Muscle of leg (tissue), 11 donors: ENCODE measurements around the gene CHST15. TPM values are rescaled to one million over a fixed set of nuclear protein-coding genes. Genes with fewer than 3 reads are reported as not detected.

Experiments used
- DNase-seq: peaks from one replicate; pipeline ENCODE4 v3.0.0; 2013
- H3K27ac ChIP-seq: one replicate; pipeline ENCODE4 v1.5.1; 2013; ENCODE audit warnings: mild to moderate bottlenecking, low read length, control low read depth
- H3K27me3 ChIP-seq: one replicate; pipeline ENCODE4 v1.6.1; 2013; ENCODE audit warnings: low read length; ENCODE audit not compliant: control insufficient read depth, insufficient read depth
- H3K36me3 ChIP-seq: one replicate; pipeline ENCODE4 v1.6.1; 2013; ENCODE audit warnings: low read length; ENCODE audit not compliant: control insufficient read depth, insufficient read depth
- H3K4me1 ChIP-seq: one replicate; pipeline ENCODE4 v1.6.1; 2013; ENCODE audit warnings: low read length; ENCODE audit not compliant: control insufficient read depth, insufficient read depth
- H3K4me3 ChIP-seq: one replicate; pipeline ENCODE4 v1.5.1; 2013; ENCODE audit warnings: low read length, control low read depth
- H3K9me3 ChIP-seq: replicated peaks from 2 replicates; pipeline ENCODE4 v1.6.1; 2013; ENCODE audit warnings: low read depth, low read length; ENCODE audit not compliant: control insufficient read depth
- WGBS: methylation state at CpG from one replicate; pipeline ENCODE4 v1.1.5; 2013; ENCODE audit warnings: missing lambda C conversion rate; ENCODE audit not compliant: insufficient coverage; 5-methylcytosine and 5-hydroxymethylcytosine counted together
- polyA plus RNA-seq, 8 donors: library from polyadenylated mRNA; unstranded; fragments of 120-200 nt; gene quantifications; one replicate each; pipeline versions ENCODE4 v1.2.1 to v1.2.3, GENCODE V29; 2013; ENCODE audit warnings: inconsistent platforms in 1 of 8, low replicate concordance in 1 of 8; ENCODE audit not compliant: insufficient read length in 8 of 8, insufficient read depth in 1 of 8
- total RNA-seq: library from RNA; stranded (reverse); fragments of 120-200 nt; gene quantifications from one replicate; pipeline ENCODE4 v1.2.4, GENCODE V29; 2013

The CHST15 gene
- total and polyA plus RNA-seq, 9 donors = 10.6 to 19.7 (median 16.3) TPM

DNA sequence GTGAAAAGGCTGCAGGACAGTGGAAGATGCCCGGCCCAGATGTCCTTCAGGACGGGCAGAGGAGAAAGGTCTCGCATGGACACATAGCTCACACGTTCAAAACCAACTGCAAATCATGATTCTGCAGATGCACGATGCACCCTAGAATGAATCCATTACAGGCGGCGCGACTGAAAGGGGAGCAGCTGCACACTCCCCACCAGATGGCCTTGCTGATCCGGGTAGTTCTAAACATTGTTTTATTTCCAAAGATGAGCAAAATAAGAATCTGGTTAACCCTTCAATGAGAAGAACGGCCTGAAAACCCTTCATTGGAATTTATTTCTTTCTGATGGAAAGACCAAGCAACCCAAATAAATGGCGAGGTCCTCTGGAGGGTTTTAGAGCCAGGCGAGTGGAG is 33.8 kb downstream of the CHST15 start:
- peak; percentile 70 for DNase-seq
- 33% methylated on average over 6 of the region's 12 CpGs for WGBS
- Histone ChIP-seq H3K4me1 (peaks cover 31% of the 10 kb centered on the region), H3K27me3 (peaks cover 3% of the 10 kb centered on the region), H3K27ac (no peak overlapping the region), H3K9me3 (no peaks in the 10 kb centered on the region), H3K4me3 (no peak overlapping the region), H3K36me3 (no peaks in the 10 kb centered on the region)

DNA sequence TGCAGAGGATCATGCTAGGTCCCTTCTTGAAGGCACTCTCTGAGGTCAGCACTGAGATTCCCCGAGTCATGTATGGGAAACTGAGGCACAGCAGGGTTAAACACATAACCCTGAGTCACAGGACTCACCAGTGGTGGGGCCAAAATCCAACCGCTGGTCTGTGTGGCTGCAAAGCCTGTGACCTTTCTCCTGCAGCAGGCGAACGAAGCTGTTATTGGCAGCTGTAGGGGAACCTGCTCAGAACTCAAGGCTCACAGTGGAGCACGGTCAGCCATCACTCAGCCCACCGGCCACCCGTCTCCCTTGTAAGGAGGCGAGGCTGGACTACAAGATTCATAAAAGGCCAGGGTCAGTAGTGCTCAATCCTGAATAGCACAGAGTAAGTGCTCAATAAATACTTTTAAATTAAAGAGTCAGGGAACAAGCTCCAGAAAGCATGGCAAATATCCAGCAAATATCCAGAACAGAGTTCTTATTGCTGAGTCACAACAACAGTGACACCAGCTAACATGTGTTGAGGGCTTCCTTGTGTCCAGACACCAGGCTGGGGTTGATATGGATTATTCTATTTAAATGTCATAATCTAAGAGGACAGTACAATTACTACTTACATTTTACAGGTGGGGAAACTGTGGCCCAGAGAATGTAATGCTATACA is 34.9 kb downstream of the CHST15 start:
- H3K27ac ChIP-seq = no peak overlapping the region
- no peaks in the 10 kb centered on the region for H3K36me3 ChIP-seq
- WGBS = 80% methylated on average over 7 of the region's 8 CpGs
- H3K4me3 ChIP-seq = no peak overlapping the region
- no peak for DNase-seq
- H3K27me3 ChIP-seq = peaks cover 3% of the 10 kb centered on the region
- H3K9me3 ChIP-seq = no peaks in the 10 kb centered on the region
- peaks cover 31% of the 10 kb centered on the region for H3K4me1 ChIP-seq

- no peak for DNase-seq
- H3K4me1 ChIP-seq = peaks cover 31% of the 10 kb centered on the region
- 37% methylated on average over 5 of the region's 6 CpGs for WGBS
- H3K9me3 ChIP-seq = no peaks in the 10 kb centered on the region
- H3K4me3 ChIP-seq = no peak overlapping the region
- peaks cover 3% of the 10 kb centered on the region for H3K27me3 ChIP-seq
- H3K36me3 ChIP-seq = no peaks in the 10 kb centered on the region
- no peak overlapping the region for H3K27ac ChIP-seq
Observed at GRCh38 chr10:124057601-124058000, 35.8 kb downstream of the CHST15 start.

DNA sequence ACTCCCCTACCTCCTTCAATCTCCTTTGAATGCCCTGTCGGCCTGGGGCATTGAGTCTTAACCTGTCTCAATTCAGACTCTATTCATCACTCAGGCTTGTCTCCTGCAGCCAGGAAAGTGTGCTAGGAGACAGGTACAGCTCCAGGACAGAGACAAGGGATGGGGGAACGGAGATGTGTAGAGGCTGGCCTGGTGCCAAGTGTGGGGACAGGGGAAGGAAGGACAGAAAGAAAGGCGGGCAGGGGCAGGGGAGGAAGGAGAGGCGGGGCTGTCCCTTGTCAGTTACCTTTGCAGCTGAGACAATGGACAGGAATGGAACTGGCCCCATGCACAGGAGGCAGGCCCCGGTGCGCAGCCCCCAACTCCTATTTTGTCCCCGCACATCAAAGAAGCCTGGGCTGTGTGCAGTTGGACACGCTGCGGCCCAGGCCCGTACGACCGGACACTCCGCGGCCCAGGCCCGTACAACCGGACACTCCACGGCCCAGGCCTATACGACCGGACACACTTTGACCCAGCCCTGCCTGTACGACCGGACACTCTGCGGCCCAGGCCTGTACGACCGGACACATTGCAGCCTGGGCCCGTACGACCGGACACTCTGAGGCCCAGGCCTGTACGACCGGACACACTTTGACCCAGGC is 36.9 kb downstream of the CHST15 start:
- H3K9me3 ChIP-seq = no peaks in the 10 kb centered on the region
- 84% methylated on average over 26 of the region's 29 CpGs for WGBS
- H3K27me3 ChIP-seq = peaks cover 3% of the 10 kb centered on the region
- no peak overlapping the region for H3K4me3 ChIP-seq
- H3K36me3 ChIP-seq = no peaks in the 10 kb centered on the region
- DNase-seq = no peak
- H3K4me1 ChIP-seq = peaks cover 31% of the 10 kb centered on the region
- H3K27ac ChIP-seq = no peak overlapping the region

- peak; percentile 68 for DNase-seq
- Histone ChIP-seq H3K36me3 (peaks cover 2% of the 10 kb centered on the region), H3K27me3 (no peaks in the 10 kb centered on the region), H3K4me1 (peaks cover 21% of the 10 kb centered on the region), H3K4me3 (no peak overlapping the region), H3K27ac (no peak overlapping the region), H3K9me3 (no peaks in the 10 kb centered on the region)
- 5% methylated on average over 2 of the region's 2 CpGs for WGBS
Observed at GRCh38 chr10:124053971-124054370, 39.4 kb downstream of the CHST15 start.

GRCh38 chr10:124052561-124052960 is 40.8 kb downstream of the CHST15 start:
- no peak for DNase-seq
- 94% methylated on average over 2 of the region's 10 CpGs for WGBS

DNA sequence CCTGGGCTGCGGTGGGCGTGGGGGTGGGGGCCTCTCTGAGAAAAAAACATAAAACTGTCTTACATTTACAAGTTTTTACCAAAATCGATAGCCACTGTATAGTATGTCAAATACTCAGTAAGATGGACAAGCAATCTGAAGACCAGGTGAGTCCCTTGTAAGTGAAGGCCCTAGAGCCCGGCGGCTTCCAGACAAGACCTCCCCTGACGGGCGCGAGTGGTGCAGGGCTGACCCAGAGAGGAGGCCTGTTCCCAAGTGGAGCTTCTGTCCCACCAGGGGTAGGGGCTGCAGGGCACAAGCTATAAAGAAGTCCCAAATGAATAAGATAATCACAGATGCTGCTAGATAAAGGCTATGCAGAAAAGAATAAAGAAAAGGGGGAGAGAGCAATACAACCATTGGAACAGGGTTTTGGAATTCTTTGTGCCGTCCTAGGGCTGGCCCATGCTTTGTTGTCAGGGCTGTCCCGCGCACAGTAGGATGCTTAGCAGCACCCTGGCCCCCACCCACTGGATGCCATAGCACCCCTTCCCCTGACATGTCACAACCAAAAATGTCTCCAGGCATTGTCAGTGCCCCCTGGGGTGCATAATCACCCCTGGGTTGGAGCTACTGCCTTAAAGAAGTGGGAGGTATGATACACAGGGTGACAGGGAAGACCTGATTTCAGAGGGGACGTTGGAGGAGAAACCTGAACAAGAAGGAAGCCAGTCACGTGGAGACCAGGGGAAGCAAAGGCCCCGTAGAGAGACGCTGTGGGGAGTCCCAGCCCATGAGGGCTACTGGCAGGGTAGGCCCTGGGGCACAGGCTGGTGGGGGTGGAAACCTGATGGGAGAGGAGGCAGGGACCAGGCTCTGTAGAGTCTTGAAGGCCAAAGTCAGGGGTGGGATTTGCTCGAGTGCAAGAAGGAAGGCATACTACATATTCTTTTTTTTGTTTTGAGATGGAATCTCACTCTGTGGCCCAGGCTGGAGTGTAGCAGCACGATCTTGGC is 43.1 kb downstream of the CHST15 start:
- Histone ChIP-seq H3K36me3 (peaks cover 4% of the 10 kb centered on the region), H3K27me3 (peaks cover 5% of the 10 kb centered on the region), H3K4me1 (peaks cover 9% of the 10 kb centered on the region), H3K9me3 (no peaks in the 10 kb centered on the region), H3K27ac (no peak overlapping the region), H3K4me3 (no peak overlapping the region)
- DNase-seq = no peak
- 88% methylated on average over 10 of the region's 17 CpGs for WGBS

More at GRCh38 chr10:124052561-124052960, 40.8 kb downstream of the CHST15 start:
- H3K4me3 ChIP-seq = no peak overlapping the region
- H3K9me3 ChIP-seq = no peaks in the 10 kb centered on the region
- peaks cover 3% of the 10 kb centered on the region for H3K27me3 ChIP-seq
- peaks cover 4% of the 10 kb centered on the region for H3K36me3 ChIP-seq
- peaks cover 19% of the 10 kb centered on the region for H3K4me1 ChIP-seq
- H3K27ac ChIP-seq = no peak overlapping the region

DNA sequence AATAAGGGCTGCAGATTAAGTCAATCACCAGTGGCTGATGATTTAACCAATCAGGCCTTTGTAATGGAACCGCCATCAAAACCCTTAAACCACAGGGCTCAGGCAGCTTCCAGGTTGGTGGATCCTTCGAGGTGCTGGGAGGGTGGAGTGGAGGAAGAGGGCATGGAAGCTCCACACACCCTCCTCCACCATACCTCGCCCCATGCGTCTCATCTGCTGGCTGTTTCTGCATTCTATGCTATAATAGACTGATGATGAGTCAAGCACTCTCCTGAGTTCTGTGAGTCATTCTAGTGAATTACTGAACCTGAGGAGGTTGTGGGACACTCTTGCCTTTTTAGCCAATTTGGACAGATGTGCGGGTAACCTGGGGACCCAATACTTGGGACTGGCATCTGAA is 43.9 kb downstream of the CHST15 start:
- Histone ChIP-seq H3K27me3 (peaks cover 5% of the 10 kb centered on the region), H3K27ac (no peak overlapping the region), H3K9me3 (no peaks in the 10 kb centered on the region), H3K36me3 (peaks cover 4% of the 10 kb centered on the region), H3K4me3 (no peak overlapping the region), H3K4me1 (peaks cover 10% of the 10 kb centered on the region)
- WGBS = 92% methylated on average over 1 of the region's 5 CpGs
- no peak for DNase-seq

DNA sequence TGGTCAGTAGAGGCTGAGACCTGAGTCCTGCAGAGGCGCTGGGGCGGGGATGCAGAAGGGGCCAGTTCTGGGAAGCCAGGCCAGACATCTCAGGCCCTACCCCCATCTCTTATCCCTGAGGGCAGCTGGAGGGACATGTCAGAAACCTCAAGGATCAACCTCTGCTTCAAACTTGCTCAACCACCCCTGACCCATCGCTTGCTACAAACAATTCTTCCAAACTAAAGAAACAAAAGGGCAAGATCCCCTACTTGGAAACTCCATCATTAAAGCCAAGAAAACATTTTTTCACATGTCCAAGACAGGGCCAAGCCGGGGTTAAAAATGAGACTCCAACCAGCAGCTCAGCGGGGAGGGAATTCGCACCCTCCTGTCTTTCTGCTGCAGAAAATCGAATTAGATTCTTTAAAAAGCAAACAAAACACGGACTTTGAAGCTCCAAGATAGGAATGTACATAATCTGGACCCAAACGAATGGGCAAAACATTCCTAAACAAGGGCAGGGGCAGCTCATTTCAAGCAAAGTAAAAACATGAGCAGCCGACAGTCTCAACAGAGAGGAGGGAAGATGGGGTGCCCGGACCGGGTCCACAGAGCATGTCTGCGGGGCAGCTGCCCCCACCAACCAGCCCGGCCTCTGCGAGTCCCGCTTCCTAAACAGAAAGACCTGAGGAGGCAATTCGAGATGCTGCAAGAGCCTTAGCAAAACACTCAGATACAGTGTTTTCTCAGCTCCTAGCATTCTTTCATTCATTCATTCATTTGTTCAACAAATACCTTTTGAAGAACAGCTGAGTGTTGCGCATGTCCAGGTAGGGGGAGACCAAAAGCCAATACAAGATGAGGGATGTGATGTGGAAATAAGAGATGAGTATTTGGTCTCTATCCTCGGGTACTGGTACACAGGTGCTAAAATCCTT is 44.8 kb downstream of the CHST15 start:
- Histone ChIP-seq H3K27ac (no peak overlapping the region), H3K9me3 (no peaks in the 10 kb centered on the region), H3K36me3 (peaks cover 4% of the 10 kb centered on the region), H3K27me3 (peaks cover 5% of the 10 kb centered on the region), H3K4me1 (peaks cover 8% of the 10 kb centered on the region), H3K4me3 (no peak overlapping the region)
- 65% methylated on average over 13 of the region's 19 CpGs for WGBS
- DNase-seq = no peak
